Vagina (tissue), 2 donors: Measurements from ENCODE around the gene CRIP2.

Experiments
- POLR2A ChIP-seq, 2 donors: fragments of 450-650 bp; IDR thresholded peaks; one replicate each; pipeline ENCODE4 v1.6.1; 2017; ENCODE audit warnings: antibody characterized with exemption in 2 of 2, mild to moderate bottlenecking in 2 of 2, moderate library complexity in 2 of 2
- POLR2AphosphoS5 ChIP-seq, 2 donors: sonication (generic); formaldehyde crosslinking; IDR thresholded peaks; one replicate each; pipeline ENCODE4 v1.9.0; 2017; ENCODE audit warnings: antibody characterized with exemption in 2 of 2, mild to moderate bottlenecking in 2 of 2, low read depth in 1 of 2; ENCODE audit not compliant: insufficient read depth in 1 of 2
- TF ChIP-seq, protein P1 (sequence below), 3 experiments: fragments of 450-650 bp in 2 of 3; fragments of 200-600 bp in 1 of 3; sonication (generic) in 1 of 3; IDR thresholded peaks; one replicate each; pipeline ENCODE4 v1.5.1; 2017 to 2019; ENCODE audit warnings: antibody characterized with exemption in 3 of 3, mild to moderate bottlenecking in 2 of 3, moderate library complexity in 2 of 3

GRCh38 chr14:105505101-105505500 lies 30.5 kb downstream of the CRIP2 start:
- TF ChIP-seq POLR2A (IDR thresholded peaks at IDR 0.05) (no peak), POLR2AphosphoS5 (IDR thresholded peaks at IDR 0.05; ENCODE audit: insufficient read depth in 1 of 2, low read depth in 1 of 2) (no peak)
- TF ChIP-seq, protein P1, sequence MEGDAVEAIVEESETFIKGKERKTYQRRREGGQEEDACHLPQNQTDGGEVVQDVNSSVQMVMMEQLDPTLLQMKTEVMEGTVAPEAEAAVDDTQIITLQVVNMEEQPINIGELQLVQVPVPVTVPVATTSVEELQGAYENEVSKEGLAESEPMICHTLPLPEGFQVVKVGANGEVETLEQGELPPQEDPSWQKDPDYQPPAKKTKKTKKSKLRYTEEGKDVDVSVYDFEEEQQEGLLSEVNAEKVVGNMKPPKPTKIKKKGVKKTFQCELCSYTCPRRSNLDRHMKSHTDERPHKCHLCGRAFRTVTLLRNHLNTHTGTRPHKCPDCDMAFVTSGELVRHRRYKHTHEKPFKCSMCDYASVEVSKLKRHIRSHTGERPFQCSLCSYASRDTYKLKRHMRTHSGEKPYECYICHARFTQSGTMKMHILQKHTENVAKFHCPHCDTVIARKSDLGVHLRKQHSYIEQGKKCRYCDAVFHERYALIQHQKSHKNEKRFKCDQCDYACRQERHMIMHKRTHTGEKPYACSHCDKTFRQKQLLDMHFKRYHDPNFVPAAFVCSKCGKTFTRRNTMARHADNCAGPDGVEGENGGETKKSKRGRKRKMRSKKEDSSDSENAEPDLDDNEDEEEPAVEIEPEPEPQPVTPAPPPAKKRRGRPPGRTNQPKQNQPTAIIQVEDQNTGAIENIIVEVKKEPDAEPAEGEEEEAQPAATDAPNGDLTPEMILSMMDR (IDR thresholded peaks at IDR 0.05), result no peak
